ENCODE measurements around the gene USP30.

USP30 gene

GRCh38 chr12:109074866-109075265 is 22.5 kb downstream of the USP30 start:
- Histone ChIP-seq H3K4me2 (ENCODE audit: low read length) (no peak overlapping the region), H3K9ac (ENCODE audit: low read length) (no peak overlapping the region), H3K9me2 (ENCODE audit: low read depth, low read length) (no peaks in the 10 kb centered on the region), H3K27me3 (ENCODE audit: insufficient read depth, low read length) (no peaks in the 10 kb centered on the region), H3K9me3 (ENCODE audit: low read length) (no peaks in the 10 kb centered on the region), H3F3A (ENCODE audit: insufficient read depth, low read length) (no peaks in the 10 kb centered on the region), H3K4me3 (ENCODE audit: low read depth, low read length, poor library complexity, severe bottlenecking) (no peak overlapping the region), H2AFZ (ENCODE audit: low read length) (no peak overlapping the region), H3K79me2 (ENCODE audit: insufficient read depth, low read length) (no peaks in the 10 kb centered on the region), H3K27ac (ENCODE audit: low read depth, low read length, poor library complexity, severe bottlenecking) (no peak overlapping the region), H4K20me1 (ENCODE audit: insufficient read depth, low read length) (no peaks in the 10 kb centered on the region), H3K36me3 (ENCODE audit: insufficient read depth, low read length) (peaks cover 23% of the 10 kb centered on the region), H3K4me1 (ENCODE audit: insufficient read depth, low read length, severe bottlenecking) (no peaks in the 10 kb centered on the region)
- TF ChIP-seq CTCF (IDR thresholded peaks at IDR 0.05; ENCODE audit: low read length) (no peak), EZH2 (IDR thresholded peaks at IDR 0.05; ENCODE audit: borderline replicate concordance, low read length) (no peak)

GRCh38 chr12:109082751-109083150 is 30.4 kb downstream of the USP30 start:
- no peaks in the 10 kb centered on the region for H3K27me3 ChIP-seq (ENCODE audit: insufficient read depth, low read length)
- H3K36me3 ChIP-seq (ENCODE audit: insufficient read depth, low read length), result peaks cover 20% of the 10 kb centered on the region
- H3K4me1 ChIP-seq (ENCODE audit: insufficient read depth, low read length, severe bottlenecking), result no peaks in the 10 kb centered on the region
- H2AFZ ChIP-seq (ENCODE audit: low read length), result no peak overlapping the region
- no peaks in the 10 kb centered on the region for H4K20me1 ChIP-seq (ENCODE audit: insufficient read depth, low read length)
- no peak overlapping the region for H3K27ac ChIP-seq (ENCODE audit: low read depth, low read length, poor library complexity, severe bottlenecking)
- H3K9me3 ChIP-seq (ENCODE audit: low read length), result no peaks in the 10 kb centered on the region
- no peaks in the 10 kb centered on the region for H3K79me2 ChIP-seq (ENCODE audit: insufficient read depth, low read length)
- no peak overlapping the region for H3K4me2 ChIP-seq (ENCODE audit: low read length)
- no peak overlapping the region for H3K4me3 ChIP-seq (ENCODE audit: low read depth, low read length, poor library complexity, severe bottlenecking)
- TF ChIP-seq CTCF (IDR thresholded peaks at IDR 0.05; ENCODE audit: low read length) (no peak), EZH2 (IDR thresholded peaks at IDR 0.05; ENCODE audit: borderline replicate concordance, low read length) (no peak)
- no peak overlapping the region for H3K9ac ChIP-seq (ENCODE audit: low read length)
- no peaks in the 10 kb centered on the region for H3F3A ChIP-seq (ENCODE audit: insufficient read depth, low read length)
- H3K9me2 ChIP-seq (ENCODE audit: low read depth, low read length), result no peaks in the 10 kb centered on the region

GRCh38 chr12:109084425-109084824 is 32.0 kb downstream of the USP30 start:
- Histone ChIP-seq H3K36me3 (ENCODE audit: insufficient read depth, low read length) (peaks cover 27% of the 10 kb centered on the region; the same call in 1 of the 2 replicates), H3K9ac (ENCODE audit: low read length) (no peak overlapping the region), H4K20me1 (ENCODE audit: insufficient read depth, low read length) (no peaks in the 10 kb centered on the region), H2AFZ (ENCODE audit: low read length) (no peak overlapping the region), H3K27ac (ENCODE audit: low read depth, low read length, poor library complexity, severe bottlenecking) (no peak overlapping the region), H3K79me2 (ENCODE audit: insufficient read depth, low read length) (no peaks in the 10 kb centered on the region), H3K9me3 (ENCODE audit: low read length) (no peaks in the 10 kb centered on the region), H3K27me3 (ENCODE audit: insufficient read depth, low read length) (no peaks in the 10 kb centered on the region), H3K4me2 (ENCODE audit: low read length) (no peak overlapping the region), H3K9me2 (ENCODE audit: low read depth, low read length) (no peaks in the 10 kb centered on the region), H3F3A (ENCODE audit: insufficient read depth, low read length) (no peaks in the 10 kb centered on the region), H3K4me3 (ENCODE audit: low read depth, low read length, poor library complexity, severe bottlenecking) (no peak overlapping the region), H3K4me1 (ENCODE audit: insufficient read depth, low read length, severe bottlenecking) (no peaks in the 10 kb centered on the region)
- TF ChIP-seq CTCF (IDR thresholded peaks at IDR 0.05; ENCODE audit: low read length) (no peak), EZH2 (IDR thresholded peaks at IDR 0.05; ENCODE audit: borderline replicate concordance, low read length) (no peak)
